ENCODE data around the gene CCDC18. TPM values are rescaled to one million over a fixed set of nuclear protein-coding genes. Genes with fewer than 3 reads are reported as not detected.

The CCDC18 gene
- total RNA-seq, 3 donors from 2014 or later: 2.7 to 7.7 (median 3.2) TPM

GRCh38 chr1:93194231-93194990 lies 13.9 kb downstream of the CCDC18 start:
- ATAC-seq: no peak
- Histone ChIP-seq H3K4me1 (ENCODE audit: low read depth) (no peaks in the 10 kb centered on the region), H3K36me3 (ENCODE audit: low read depth) (no peaks in the 10 kb centered on the region), H3K4me3 (no peak overlapping the region), H3K9me3 (no peaks in the 10 kb centered on the region)
- DNase-seq: no peak
- intact Hi-C loops (cut with DNase I, micrococcal nuclease): no loop called here
- TF ChIP-seq CTCF (IDR thresholded peaks at IDR 0.05): no peak

GRCh38 chr1:93196591-93196990 lies 16.1 kb downstream of the CCDC18 start:
- no peak for TF ChIP-seq CTCF (IDR thresholded peaks at IDR 0.05)
- ATAC-seq (no peak), DNase-seq (no peak)
- H3K4me1 ChIP-seq (ENCODE audit: low read depth): no peaks in the 10 kb centered on the region
- no peaks in the 10 kb centered on the region for H3K36me3 ChIP-seq (ENCODE audit: low read depth)
- intact Hi-C loops (cut with DNase I, micrococcal nuclease): no loop called here
- no peak overlapping the region for H3K4me3 ChIP-seq
- no peaks in the 10 kb centered on the region for H3K9me3 ChIP-seq

- no peak for ATAC-seq
- H3K4me3 ChIP-seq: no peak overlapping the region
- DNase-seq: no peak
- no peak for TF ChIP-seq CTCF (IDR thresholded peaks at IDR 0.05)
- no peaks in the 10 kb centered on the region for H3K4me1 ChIP-seq (ENCODE audit: low read depth)
- H3K36me3 ChIP-seq (ENCODE audit: low read depth): no peaks in the 10 kb centered on the region
- intact Hi-C loops (cut with DNase I, micrococcal nuclease): no loop called here
- H3K9me3 ChIP-seq: no peaks in the 10 kb centered on the region
These were observed 18.6 kb downstream of the CCDC18 start for GRCh38 chr1:93199150-93199549.

- H3K36me3 ChIP-seq (ENCODE audit: low read depth): no peaks in the 10 kb centered on the region
- no peak for TF ChIP-seq CTCF (IDR thresholded peaks at IDR 0.05)
- DNase-seq (no peak), ATAC-seq (no peak)
- no peaks in the 10 kb centered on the region for H3K9me3 ChIP-seq
- H3K4me3 ChIP-seq: no peak overlapping the region
- intact Hi-C loops (cut with DNase I, micrococcal nuclease): no loop called here
- no peaks in the 10 kb centered on the region for H3K4me1 ChIP-seq (ENCODE audit: low read depth)
These were observed 19.6 kb downstream of the CCDC18 start for GRCh38 chr1:93200086-93200620.

GRCh38 chr1:93200714-93201113 lies 20.2 kb downstream of the CCDC18 start:
- Histone ChIP-seq H3K9me3 (no peaks in the 10 kb centered on the region), H3K36me3 (ENCODE audit: low read depth) (no peaks in the 10 kb centered on the region), H3K4me1 (ENCODE audit: low read depth) (no peaks in the 10 kb centered on the region), H3K4me3 (no peak overlapping the region)
- DNase-seq: no peak
- intact Hi-C loops (cut with DNase I, micrococcal nuclease): no loop called here
- ATAC-seq: no peak
- TF ChIP-seq CTCF (IDR thresholded peaks at IDR 0.05): no peak

All from mucosa of descending colon (tissue), 3 donors.